GM06990 (cell line): ENCODE results near the gene GBF1.

Experiments
- DNase-seq: peaks from one replicate; pipeline ENCODE4 v3.0.0-alpha.2; 2011; ENCODE audit not compliant: insufficient read length; ENCODE audit errors: extremely low read depth
- H3K27me3 ChIP-seq: replicated peaks from 2 replicates; pipeline ENCODE4 v1.6.0; 2011; ENCODE audit warnings: low read length; ENCODE audit not compliant: control insufficient read depth, insufficient read depth
- H3K36me3 ChIP-seq: 2 replicates; pipeline ENCODE4 v1.5.1; 2011; ENCODE audit warnings: low read length; ENCODE audit not compliant: control insufficient read depth, insufficient read depth
- H3K4me3 ChIP-seq: replicated peaks from 2 replicates; pipeline ENCODE4 v1.5.1; 2011; ENCODE audit warnings: low read depth, mild to moderate bottlenecking, control low read depth, low read length
- CTCF ChIP-seq: IDR thresholded peaks from 2 replicates; pipeline ENCODE4 v1.5.1; 2011; ENCODE audit warnings: low read length, control low read depth, mild to moderate bottlenecking, inconsistent platforms; ENCODE audit not compliant: insufficient read depth, poor library complexity, severe bottlenecking

Gene GBF1

GRCh38 chr10:102381983-102382382 is 136.7 kb downstream of the GBF1 start:
- DNase-seq = no peak
- no peak overlapping the region for H3K4me3 ChIP-seq
- peaks cover 28% of the 10 kb centered on the region for H3K36me3 ChIP-seq
- H3K27me3 ChIP-seq = no peaks in the 10 kb centered on the region
- TF ChIP-seq CTCF = no peak

GRCh38 chr10:102382871-102383270 is 137.5 kb downstream of the GBF1 start:
- Histone ChIP-seq H3K36me3 (peaks cover 27% of the 10 kb centered on the region), H3K27me3 (no peaks in the 10 kb centered on the region), H3K4me3 (no peak overlapping the region)
- no peak for DNase-seq
- no peak for TF ChIP-seq CTCF

GRCh38 chr10:102384053-102384452 is 138.7 kb downstream of the GBF1 start:
- no peak for DNase-seq
- peak; percentile 31 for TF ChIP-seq CTCF
- Histone ChIP-seq H3K4me3 (no peak overlapping the region), H3K36me3 (peaks cover 26% of the 10 kb centered on the region), H3K27me3 (no peaks in the 10 kb centered on the region)

GRCh38 chr10:102384606-102385429 is 139.5 kb downstream of the GBF1 start:
- H3K4me3 ChIP-seq = no peak overlapping the region
- no peak for DNase-seq
- no peaks in the 10 kb centered on the region for H3K27me3 ChIP-seq
- TF ChIP-seq CTCF = no peak
- H3K36me3 ChIP-seq = peaks cover 18% of the 10 kb centered on the region

- Histone ChIP-seq H3K36me3 (no peaks in the 10 kb centered on the region), H3K4me3 (no peak overlapping the region), H3K27me3 (no peaks in the 10 kb centered on the region)
- no peak for TF ChIP-seq CTCF
- DNase-seq = no peak
Observed at GRCh38 chr10:102389894-102390293, 144.6 kb downstream of the GBF1 start.
